ENCODE measurements around the gene YES1. TPM values are rescaled to one million over a fixed set of nuclear protein-coding genes. Genes with fewer than 3 reads are reported as not detected.

The YES1 gene
- total and polyA plus RNA-seq, 2 of the 13 experiments (the other 11 are each of a cell fraction or from before 2014, with no cell fraction given), result 17.2 to 70.8 TPM

DNA sequence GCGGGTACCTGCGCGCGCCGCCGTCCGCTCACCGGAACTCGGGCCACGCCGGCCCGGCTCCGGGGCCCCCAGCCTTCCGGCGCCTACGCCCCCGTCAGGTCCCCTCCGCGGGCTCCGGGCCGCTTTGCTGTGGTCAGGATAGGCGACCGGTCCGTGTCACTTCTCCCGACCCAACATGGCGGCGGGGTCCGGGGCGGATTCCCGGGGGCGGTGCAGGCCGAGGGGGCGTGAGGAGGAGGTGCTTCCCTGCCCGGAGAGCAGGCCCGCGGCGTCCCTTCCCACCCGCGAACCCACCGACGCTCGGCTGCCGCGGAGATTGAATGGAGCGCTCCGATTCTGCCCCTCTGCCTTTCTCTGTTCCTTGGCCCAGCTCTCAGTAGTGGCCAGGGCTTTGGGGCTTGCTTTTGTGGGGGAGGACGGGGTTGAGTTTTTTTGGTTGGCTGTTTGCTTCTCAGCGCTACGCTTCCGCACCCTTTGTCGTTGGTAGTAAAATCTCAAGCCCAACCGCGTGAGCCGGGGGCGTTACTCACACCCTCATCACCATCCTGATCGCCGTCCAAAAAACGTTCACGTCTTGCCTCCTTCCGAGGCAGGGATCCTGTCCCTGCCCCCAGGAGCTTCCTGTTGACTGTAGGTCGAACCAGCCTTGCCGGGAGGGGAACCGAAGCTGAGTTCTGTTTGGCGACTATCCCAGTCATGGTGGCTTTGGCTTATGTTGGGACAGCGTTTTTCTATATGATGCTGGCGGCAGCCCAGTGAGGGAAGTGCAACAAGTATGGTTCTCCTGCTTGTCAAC lies 532 bp upstream of the YES1 start (continued):
- TF ChIP-seq, protein P1, sequence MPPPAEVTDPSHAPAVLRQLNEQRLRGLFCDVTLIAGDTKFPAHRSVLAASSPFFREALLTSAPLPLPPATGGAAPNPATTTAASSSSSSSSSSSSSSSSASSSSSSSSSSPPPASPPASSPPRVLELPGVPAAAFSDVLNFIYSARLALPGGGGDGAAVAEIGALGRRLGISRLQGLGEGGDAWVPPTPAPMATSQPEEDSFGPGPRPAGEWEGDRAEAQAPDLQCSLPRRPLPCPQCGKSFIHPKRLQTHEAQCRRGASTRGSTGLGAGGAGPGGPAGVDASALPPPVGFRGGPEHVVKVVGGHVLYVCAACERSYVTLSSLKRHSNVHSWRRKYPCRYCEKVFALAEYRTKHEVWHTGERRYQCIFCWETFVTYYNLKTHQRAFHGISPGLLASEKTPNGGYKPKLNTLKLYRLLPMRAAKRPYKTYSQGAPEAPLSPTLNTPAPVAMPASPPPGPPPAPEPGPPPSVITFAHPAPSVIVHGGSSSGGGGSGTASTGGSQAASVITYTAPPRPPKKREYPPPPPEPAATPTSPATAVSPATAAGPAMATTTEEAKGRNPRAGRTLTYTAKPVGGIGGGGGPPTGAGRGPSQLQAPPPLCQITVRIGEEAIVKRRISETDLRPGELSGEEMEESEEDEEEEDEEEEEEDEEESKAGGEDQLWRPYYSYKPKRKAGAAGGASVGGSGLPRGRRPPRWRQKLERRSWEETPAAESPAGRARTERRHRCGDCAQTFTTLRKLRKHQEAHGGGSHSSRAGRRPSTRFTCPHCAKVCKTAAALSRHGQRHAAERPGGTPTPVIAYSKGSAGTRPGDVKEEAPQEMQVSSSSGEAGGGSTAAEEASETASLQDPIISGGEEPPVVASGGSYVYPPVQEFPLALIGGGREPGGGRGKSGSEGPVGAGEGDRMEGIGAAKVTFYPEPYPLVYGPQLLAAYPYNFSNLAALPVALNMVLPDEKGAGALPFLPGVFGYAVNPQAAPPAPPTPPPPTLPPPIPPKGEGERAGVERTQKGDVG (CRISPR knock-in tag; IDR thresholded peaks at IDR 0.05; ENCODE audit: borderline replicate concordance), result no peak
- TF ChIP-seq ATF7-NPFF (CRISPR knock-in tag; IDR thresholded peaks at IDR 0.05; ENCODE audit: low read depth) (peak; percentile 50; the same call in 1 of the 2 replicates), NFE2 (CRISPR knock-in tag; IDR thresholded peaks at IDR 0.05) (no peak), RBAK (CRISPR knock-in tag; IDR thresholded peaks at IDR 0.05) (no peak), NBN (conservative IDR thresholded peaks at IDR 0.05) (no peak), TCF7L2 (IDR thresholded peaks at IDR 0.05; ENCODE audit: low read depth, low read length) (no peak)
- TF ChIP-seq, protein P2, sequence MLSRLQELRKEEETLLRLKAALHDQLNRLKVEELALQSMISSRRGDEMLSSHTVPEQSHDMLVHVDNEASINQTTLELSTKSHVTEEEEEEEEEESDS (CRISPR knock-in tag; IDR thresholded peaks at IDR 0.05; ENCODE audit: borderline replicate concordance), result no peak
- TF ChIP-seq, protein P3, sequence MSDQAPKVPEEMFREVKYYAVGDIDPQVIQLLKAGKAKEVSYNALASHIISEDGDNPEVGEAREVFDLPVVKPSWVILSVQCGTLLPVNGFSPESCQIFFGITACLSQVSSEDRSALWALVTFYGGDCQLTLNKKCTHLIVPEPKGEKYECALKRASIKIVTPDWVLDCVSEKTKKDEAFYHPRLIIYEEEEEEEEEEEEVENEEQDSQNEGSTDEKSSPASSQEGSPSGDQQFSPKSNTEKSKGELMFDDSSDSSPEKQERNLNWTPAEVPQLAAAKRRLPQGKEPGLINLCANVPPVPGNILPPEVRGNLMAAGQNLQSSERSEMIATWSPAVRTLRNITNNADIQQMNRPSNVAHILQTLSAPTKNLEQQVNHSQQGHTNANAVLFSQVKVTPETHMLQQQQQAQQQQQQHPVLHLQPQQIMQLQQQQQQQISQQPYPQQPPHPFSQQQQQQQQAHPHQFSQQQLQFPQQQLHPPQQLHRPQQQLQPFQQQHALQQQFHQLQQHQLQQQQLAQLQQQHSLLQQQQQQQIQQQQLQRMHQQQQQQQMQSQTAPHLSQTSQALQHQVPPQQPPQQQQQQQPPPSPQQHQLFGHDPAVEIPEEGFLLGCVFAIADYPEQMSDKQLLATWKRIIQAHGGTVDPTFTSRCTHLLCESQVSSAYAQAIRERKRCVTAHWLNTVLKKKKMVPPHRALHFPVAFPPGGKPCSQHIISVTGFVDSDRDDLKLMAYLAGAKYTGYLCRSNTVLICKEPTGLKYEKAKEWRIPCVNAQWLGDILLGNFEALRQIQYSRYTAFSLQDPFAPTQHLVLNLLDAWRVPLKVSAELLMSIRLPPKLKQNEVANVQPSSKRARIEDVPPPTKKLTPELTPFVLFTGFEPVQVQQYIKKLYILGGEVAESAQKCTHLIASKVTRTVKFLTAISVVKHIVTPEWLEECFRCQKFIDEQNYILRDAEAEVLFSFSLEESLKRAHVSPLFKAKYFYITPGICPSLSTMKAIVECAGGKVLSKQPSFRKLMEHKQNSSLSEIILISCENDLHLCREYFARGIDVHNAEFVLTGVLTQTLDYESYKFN (CRISPR knock-in tag; conservative IDR thresholded peaks at IDR 0.05), result peak; percentile 54
- TF ChIP-seq, protein P4, sequence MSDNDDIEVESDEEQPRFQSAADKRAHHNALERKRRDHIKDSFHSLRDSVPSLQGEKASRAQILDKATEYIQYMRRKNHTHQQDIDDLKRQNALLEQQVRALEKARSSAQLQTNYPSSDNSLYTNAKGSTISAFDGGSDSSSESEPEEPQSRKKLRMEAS (IDR thresholded peaks at IDR 0.05), result no peak; the same call in 1 of the 2 replicates
- TF ChIP-seq, protein P5, sequence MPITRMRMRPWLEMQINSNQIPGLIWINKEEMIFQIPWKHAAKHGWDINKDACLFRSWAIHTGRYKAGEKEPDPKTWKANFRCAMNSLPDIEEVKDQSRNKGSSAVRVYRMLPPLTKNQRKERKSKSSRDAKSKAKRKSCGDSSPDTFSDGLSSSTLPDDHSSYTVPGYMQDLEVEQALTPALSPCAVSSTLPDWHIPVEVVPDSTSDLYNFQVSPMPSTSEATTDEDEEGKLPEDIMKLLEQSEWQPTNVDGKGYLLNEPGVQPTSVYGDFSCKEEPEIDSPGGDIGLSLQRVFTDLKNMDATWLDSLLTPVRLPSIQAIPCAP (CRISPR knock-in tag; IDR thresholded peaks at IDR 0.05; ENCODE audit: low read depth), result no peak
- TF ChIP-seq, protein P6, sequence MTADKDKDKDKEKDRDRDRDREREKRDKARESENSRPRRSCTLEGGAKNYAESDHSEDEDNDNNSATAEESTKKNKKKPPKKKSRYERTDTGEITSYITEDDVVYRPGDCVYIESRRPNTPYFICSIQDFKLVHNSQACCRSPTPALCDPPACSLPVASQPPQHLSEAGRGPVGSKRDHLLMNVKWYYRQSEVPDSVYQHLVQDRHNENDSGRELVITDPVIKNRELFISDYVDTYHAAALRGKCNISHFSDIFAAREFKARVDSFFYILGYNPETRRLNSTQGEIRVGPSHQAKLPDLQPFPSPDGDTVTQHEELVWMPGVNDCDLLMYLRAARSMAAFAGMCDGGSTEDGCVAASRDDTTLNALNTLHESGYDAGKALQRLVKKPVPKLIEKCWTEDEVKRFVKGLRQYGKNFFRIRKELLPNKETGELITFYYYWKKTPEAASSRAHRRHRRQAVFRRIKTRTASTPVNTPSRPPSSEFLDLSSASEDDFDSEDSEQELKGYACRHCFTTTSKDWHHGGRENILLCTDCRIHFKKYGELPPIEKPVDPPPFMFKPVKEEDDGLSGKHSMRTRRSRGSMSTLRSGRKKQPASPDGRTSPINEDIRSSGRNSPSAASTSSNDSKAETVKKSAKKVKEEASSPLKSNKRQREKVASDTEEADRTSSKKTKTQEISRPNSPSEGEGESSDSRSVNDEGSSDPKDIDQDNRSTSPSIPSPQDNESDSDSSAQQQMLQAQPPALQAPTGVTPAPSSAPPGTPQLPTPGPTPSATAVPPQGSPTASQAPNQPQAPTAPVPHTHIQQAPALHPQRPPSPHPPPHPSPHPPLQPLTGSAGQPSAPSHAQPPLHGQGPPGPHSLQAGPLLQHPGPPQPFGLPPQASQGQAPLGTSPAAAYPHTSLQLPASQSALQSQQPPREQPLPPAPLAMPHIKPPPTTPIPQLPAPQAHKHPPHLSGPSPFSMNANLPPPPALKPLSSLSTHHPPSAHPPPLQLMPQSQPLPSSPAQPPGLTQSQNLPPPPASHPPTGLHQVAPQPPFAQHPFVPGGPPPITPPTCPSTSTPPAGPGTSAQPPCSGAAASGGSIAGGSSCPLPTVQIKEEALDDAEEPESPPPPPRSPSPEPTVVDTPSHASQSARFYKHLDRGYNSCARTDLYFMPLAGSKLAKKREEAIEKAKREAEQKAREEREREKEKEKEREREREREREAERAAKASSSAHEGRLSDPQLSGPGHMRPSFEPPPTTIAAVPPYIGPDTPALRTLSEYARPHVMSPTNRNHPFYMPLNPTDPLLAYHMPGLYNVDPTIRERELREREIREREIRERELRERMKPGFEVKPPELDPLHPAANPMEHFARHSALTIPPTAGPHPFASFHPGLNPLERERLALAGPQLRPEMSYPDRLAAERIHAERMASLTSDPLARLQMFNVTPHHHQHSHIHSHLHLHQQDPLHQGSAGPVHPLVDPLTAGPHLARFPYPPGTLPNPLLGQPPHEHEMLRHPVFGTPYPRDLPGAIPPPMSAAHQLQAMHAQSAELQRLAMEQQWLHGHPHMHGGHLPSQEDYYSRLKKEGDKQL (CRISPR knock-in tag; IDR thresholded peaks at IDR 0.05; ENCODE audit: low read depth), result no peak
- TF ChIP-seq, protein P7, sequence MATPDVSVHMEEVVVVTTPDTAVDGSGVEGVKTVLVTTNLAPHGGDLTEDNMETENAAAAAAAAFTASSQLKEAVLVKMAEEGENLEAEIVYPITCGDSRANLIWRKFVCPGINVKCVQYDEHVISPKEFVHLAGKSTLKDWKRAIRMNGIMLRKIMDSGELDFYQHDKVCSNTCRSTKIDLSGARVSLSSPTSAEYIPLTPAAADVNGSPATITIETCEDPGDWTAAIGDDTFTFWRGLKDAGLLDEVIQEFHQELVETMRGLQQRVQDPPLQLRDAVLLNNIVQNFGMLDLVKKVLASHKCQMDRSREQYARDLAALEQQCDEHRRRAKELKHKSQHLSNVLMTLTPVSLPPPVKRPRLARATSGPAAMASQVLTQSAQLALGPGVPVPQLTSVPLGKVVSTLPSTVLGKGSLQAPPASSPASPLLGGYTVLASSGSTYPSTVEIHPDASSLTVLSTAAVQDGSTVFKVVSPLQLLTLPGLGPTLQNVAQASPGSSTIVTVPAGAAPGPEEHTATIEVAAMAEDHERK (CRISPR knock-in tag; IDR thresholded peaks at IDR 0.05; ENCODE audit: low read depth), result no peak

Measured in HepG2 (cell line).